G401 (cell line): ENCODE data around the gene PPCDC. TPM values are rescaled to one million over a fixed set of nuclear protein-coding genes. Genes with fewer than 3 reads are reported as not detected.
"Not testable (repeated sequence)": the region's sequence is repeated elsewhere in the genome, so short reads cannot be mapped to it uniquely, and the experiment has no call there.

ENCODE experiments used
- DNase-seq: peaks from one replicate; pipeline ENCODE4 v3.0.0-alpha.2; 2015; ENCODE audit warnings: low spot score
- in situ Hi-C: cut with HindIII; loops from 2 replicates; pipeline ENCODE4 v1.10.0; 2016; ENCODE audit warnings: low sequenced_read_pairs, mixed read lengths
- total RNA-seq: library from RNA; depleted of rRNA; stranded (reverse); fragments of >200 nt; shearing (Covaris generic); gene quantifications from 2 replicates; pipeline ENCODE4 v1.2.3, GENCODE V29; 2014; rRNA removed

PPCDC gene
- total RNA-seq, 1 experiment from 2014 or later = 26.2 TPM

GRCh38 chr15:75094961-75095478 lies 71.6 kb downstream of the PPCDC start:
- DNase-seq, in situ Hi-C loops: not testable (repeated sequence)

DNA sequence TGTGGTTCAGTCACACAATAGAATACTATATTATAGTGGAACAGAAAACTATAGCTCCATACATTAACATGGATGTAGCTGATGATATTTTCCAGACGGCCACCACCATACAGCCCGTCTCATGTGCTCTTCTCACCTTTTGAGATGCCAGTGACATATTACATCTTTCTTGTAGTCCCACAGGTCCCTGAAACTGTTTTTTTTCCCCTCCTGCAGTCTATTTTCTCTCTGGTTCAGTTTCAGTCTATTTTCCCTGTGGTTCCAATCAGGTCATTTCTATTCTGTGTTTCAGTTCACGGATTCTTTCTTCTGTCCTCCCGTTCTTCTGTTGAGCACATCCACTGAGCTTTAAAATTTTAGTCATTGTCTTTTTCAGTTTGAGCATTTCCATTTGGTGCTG lies 72.2 kb downstream of the PPCDC start:
- DNase-seq = no peak
- in situ Hi-C loops = no loop called here

DNA sequence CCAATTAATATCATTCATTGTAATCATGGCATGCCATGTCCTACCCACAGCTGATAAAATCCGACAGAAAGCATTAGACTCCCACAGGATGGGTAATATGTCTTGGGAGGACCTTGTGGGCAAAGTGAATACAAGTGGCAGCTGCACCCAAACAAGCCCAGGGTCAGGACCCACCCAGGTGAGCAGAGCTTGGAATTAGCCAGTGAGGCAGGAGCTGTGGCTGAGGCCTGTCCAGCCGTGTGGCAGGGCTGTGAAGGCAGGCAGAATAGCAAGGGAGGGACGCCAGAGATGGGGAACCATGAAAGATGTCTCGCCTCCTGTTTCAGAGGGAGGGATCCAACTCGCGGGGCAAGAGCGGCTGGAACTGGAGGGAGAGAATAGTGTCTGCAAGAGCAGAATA lies 74.5 kb downstream of the PPCDC start:
- DNase-seq = no peak
- in situ Hi-C loops = no loop called here

DNA sequence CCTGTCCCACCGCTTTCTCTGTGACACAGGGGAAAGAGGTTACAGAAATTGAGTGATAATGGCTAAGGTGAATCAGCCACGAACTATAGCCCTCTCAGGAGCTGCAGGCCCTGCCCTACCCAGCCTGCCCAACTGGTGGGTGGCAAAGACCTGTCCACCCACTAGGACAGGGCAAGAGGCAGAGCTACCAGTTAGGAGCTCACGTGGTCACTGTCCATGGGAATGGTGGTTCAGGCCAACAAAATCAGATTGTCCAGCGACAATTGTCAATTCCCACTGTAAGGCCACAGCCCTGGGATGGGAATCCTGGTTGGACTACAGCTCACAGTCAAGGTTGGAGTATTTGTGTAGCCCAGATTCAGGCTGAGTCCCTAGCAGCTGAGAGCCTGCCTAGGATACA lies 75.0 kb downstream of the PPCDC start:
- no peak for DNase-seq
- in situ Hi-C loops = no loop called here

Other genes with a start within 250 kb of the PPCDC start
- 27.8 and 31.3 TPM in 2 replicates for gene CSK, start 241.5 kb upstream of the PPCDC start, total RNA-seq
- gene LMAN1L, start 210.8 kb upstream of the PPCDC start, total RNA-seq = not detected in 2 replicates
- gene CPLX3, start 197.0 kb upstream of the PPCDC start, total RNA-seq = not detected in 2 replicates
- gene ULK3, start 180.4 kb upstream of the PPCDC start, total RNA-seq = 32.1 and 40.9 TPM in 2 replicates
- gene SCAMP2, start 150.2 kb upstream of the PPCDC start, total RNA-seq = 7.6 and 13.2 TPM in 2 replicates
- gene MPI, start 133.5 kb upstream of the PPCDC start, total RNA-seq = 81.8 and 85.8 TPM in 2 replicates
- gene FAM219B, start 116.7 kb upstream of the PPCDC start, total RNA-seq = 53.5 and 58.8 TPM in 2 replicates
- gene COX5A, start 85.5 kb upstream of the PPCDC start, total RNA-seq = 290 and 313 TPM in 2 replicates
- 28.8 and 31.8 TPM in 2 replicates for gene RPP25, start 66.8 kb upstream of the PPCDC start, total RNA-seq
- gene SCAMP5, start 28.0 kb upstream of the PPCDC start, total RNA-seq = 7.7 and 15.0 TPM in 2 replicates
- gene C15orf39, start 178.3 kb downstream of the PPCDC start, total RNA-seq = 4.0 and 11.3 TPM in 2 replicates
- not detected in 2 replicates for gene GOLGA6C, start 234.7 kb downstream of the PPCDC start, total RNA-seq